Measurements from ENCODE around the gene MB. TPM values are rescaled to one million over a fixed set of nuclear protein-coding genes. Genes with fewer than 3 reads are reported as not detected.

Gene MB
- total RNA-seq, 4 donors from 2014 or later: not detected

DNA sequence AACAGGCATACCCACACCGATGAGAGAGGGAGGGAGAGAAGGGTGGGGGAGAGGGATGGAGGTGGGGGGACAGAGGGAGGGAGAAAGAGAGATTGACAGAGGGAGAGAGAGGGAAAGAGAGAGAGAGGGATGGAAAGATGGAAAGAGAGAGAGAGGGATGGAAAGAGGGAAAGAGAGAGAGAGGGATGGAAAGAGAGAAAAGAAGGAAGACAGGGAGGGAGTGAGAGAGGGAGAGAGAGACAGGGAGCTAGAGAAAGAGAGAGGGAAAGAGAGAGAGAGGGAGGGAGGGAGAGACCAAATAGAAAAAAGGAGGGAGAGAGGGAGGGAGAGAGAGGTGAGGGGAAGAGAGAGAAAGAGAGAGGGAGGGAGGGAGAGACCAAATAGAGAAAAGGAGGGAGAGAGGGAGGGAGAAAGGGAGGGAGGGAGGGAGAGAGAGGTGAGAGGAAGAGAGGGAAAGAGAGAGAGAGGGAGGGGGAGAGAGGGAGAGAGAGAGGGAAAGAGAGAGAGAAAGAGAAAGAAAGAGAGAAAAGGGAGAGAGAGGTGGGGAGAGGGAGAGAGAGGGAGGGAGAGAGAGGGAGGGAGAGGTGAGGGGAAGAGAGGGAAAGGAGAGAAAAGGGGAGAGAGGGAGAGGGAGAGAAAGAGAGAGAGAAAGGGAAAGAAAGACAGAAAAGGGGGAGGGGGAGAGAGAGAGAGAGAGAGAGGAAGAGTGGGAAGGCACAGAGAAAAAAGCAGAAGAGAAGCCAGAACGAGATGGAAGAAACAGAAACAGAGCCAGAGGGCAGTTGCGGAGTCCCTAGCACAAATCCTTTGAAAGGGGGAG lies 23.8 kb downstream of the MB start:
- Histone ChIP-seq H3K4me1 (peaks cover 0 to 16% (median 0%) of the 10 kb centered on the region in 4 donors), H3K9me3 (no peaks in the 10 kb centered on the region), H3K27me3 (no peaks in the 10 kb centered on the region), H3K36me3 (no peaks in the 10 kb centered on the region), H3K4me3 (no peak overlapping the region), H3K27ac (peak overlapping the region in 1 of 4 donors; percentile 15)
- DNase-seq (ENCODE audit: low spot score in 2 of 2): no peak
- WGBS, 2 donors: 23 to 38% methylated on average over 3 of the region's 3 CpGs
- TF ChIP-seq CTCF (IDR thresholded peaks at IDR 0.05) (no peak), POLR2A (IDR thresholded peaks at IDR 0.05) (no peak), EP300 (IDR thresholded peaks at IDR 0.05) (no peak)

GRCh38 chr22:35592418-35592967 lies 24.6 kb downstream of the MB start:
- Histone ChIP-seq H3K4me3 (no peak overlapping the region), H3K27ac (no peak overlapping the region), H3K36me3 (no peaks in the 10 kb centered on the region), H3K9me3 (no peaks in the 10 kb centered on the region), H3K4me1 (peaks cover 0 to 16% (median 0%) of the 10 kb centered on the region in 4 donors), H3K27me3 (no peaks in the 10 kb centered on the region)
- WGBS, 2 donors: 38 to 40% methylated on average over 4 of the region's 4 CpGs
- TF ChIP-seq POLR2A (IDR thresholded peaks at IDR 0.05) (no peak), EP300 (IDR thresholded peaks at IDR 0.05) (no peak), CTCF (IDR thresholded peaks at IDR 0.05) (no peak)
- no peak for DNase-seq (ENCODE audit: low spot score in 2 of 2)

DNA sequence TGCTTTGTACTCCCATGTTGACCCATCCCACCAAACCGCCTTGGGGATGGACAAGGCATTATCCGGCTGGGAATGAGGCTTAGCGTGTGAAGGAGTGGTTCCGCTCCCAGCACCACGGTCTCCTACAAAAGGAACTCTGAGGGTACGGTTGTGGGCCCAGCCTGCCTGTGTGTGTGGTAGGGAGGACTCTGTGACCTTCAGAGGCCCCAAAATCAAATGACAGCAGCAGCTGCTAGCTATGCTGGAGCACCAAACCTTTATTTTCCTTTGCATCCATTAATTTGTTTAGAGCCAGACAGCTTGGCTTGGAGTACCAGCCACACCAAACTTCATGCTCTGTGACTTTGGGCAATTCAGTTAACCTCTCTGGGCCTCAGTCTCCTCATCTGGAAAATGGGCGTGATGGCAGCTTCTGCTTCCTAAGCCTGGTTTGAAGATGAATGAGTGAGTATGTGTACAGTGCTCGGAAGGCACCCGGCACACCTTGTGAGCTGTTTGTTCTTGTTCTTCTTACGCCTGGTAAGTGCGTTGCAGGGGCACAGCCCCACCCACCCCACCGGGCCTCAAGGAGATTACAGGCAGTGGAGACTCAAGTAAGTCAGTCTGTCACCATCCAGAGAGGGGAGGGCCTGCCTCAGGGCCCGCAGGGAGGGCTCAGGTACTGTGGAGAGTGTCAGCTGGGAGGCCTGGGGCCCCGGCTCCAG lies 25.3 kb downstream of the MB start:
- Histone ChIP-seq H3K4me3 (no peak overlapping the region), H3K36me3 (no peaks in the 10 kb centered on the region), H3K4me1 (peaks cover 0 to 16% (median 0%) of the 10 kb centered on the region in 4 donors), H3K27ac (no peak overlapping the region), H3K9me3 (peaks cover 0 to under 1% (median 0%) of the 10 kb centered on the region in 4 donors), H3K27me3 (no peaks in the 10 kb centered on the region)
- no peak for DNase-seq (ENCODE audit: low spot score in 2 of 2)
- WGBS, 2 donors: 87 to 93% methylated on average over 11 of the region's 14 CpGs
- no peak for TF ChIP-seq POLR2A (IDR thresholded peaks at IDR 0.05)

DNA sequence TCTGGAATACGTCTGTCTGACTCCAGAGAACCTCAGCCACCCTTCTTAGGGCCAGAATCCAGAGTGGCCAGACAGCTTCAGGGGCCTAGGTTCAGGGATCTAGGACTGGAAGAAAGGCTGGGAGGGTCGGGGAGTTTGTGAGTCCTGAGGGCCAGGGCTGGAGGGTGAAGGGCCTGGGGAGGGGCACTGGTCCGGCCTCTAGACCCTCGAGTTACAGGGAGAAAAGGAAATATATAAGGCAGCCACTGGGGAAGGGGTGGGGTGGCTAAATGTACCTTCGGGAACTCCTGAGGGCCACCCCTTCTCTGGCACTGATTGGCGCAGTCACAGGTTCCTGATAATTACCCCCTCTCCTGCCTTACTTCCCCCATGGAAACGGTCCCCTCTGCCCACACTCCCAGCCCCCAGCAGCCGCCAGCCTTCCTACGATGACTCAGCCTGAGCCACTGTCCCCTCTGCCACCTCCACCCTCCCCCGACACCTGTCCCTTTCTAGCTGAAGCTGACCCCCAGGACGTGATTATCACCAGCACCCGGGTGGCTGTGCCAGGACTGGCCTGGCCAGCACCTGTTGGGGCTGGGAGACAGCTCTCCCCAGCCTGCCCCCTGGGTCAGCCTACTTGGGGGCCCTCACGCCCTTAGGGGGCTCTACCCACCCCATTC lies 26.4 kb downstream of the MB start:
- Histone ChIP-seq H3K36me3 (no peaks in the 10 kb centered on the region), H3K9me3 (peaks cover 0 to 3% (median 0%) of the 10 kb centered on the region in 4 donors), H3K27ac (no peak overlapping the region), H3K4me3 (no peak overlapping the region), H3K4me1 (peaks cover 0 to 16% (median 0%) of the 10 kb centered on the region in 4 donors), H3K27me3 (no peaks in the 10 kb centered on the region)
- no peak for DNase-seq (ENCODE audit: low spot score in 2 of 2)
- TF ChIP-seq EP300 (IDR thresholded peaks at IDR 0.05) (no peak), CTCF (IDR thresholded peaks at IDR 0.05) (no peak), POLR2A (IDR thresholded peaks at IDR 0.05) (no peak)
- WGBS, 2 donors: 65 to 70% methylated on average over 13 of the region's 13 CpGs

GRCh38 chr22:35589756-35590093 lies 27.4 kb downstream of the MB start:
- no peak for TF ChIP-seq EP300 (IDR thresholded peaks at IDR 0.05)
- no peak for TF ChIP-seq POLR2A (IDR thresholded peaks at IDR 0.05)
- TF ChIP-seq CTCF (IDR thresholded peaks at IDR 0.05): no peak
- peaks cover 0 to 16% (median 0%) of the 10 kb centered on the region in 4 donors for H3K4me1 ChIP-seq
- H3K9me3 ChIP-seq: peaks cover 0 to 3% (median 0%) of the 10 kb centered on the region in 4 donors
- no peak overlapping the region for H3K4me3 ChIP-seq
- H3K27me3 ChIP-seq: no peaks in the 10 kb centered on the region
- H3K27ac ChIP-seq: no peak overlapping the region
- H3K36me3 ChIP-seq: no peaks in the 10 kb centered on the region
- 92 to 93% methylated on average over 6 of the region's 6 CpGs for WGBS, 2 donors
- no peak for DNase-seq (ENCODE audit: low spot score in 2 of 2)
